Spinal cord (tissue), 10 donors: ENCODE results near the gene NCOA4. TPM values are rescaled to one million over a fixed set of nuclear protein-coding genes. Genes with fewer than 3 reads are reported as not detected.
"Not testable (repeated sequence)": the region's sequence is repeated elsewhere in the genome, so short reads cannot be mapped to it uniquely, and the experiment has no call there.

ENCODE experiments used
- DNase-seq, 6 donors: peaks; one replicate each; pipeline versions ENCODE4 v3.0.0 to v3.0.0-alpha.2; 2013 to 2015; ENCODE audit warnings: low spot score in 6 of 6, low read depth in 4 of 6
- H3K27ac ChIP-seq: one replicate; pipeline ENCODE4 v1.5.1; 2013; ENCODE audit warnings: low read depth, low read length, control low read depth
- H3K27me3 ChIP-seq: one replicate; pipeline ENCODE4 v1.6.1; 2013; ENCODE audit warnings: low read length; ENCODE audit not compliant: control insufficient read depth, insufficient read depth
- H3K36me3 ChIP-seq: one replicate; pipeline ENCODE4 v1.6.1; 2013; ENCODE audit warnings: low read length; ENCODE audit not compliant: control insufficient read depth, insufficient read depth
- H3K4me1 ChIP-seq: one replicate; pipeline ENCODE4 v1.6.1; 2013; ENCODE audit warnings: low read length; ENCODE audit not compliant: control insufficient read depth, insufficient read depth
- H3K4me3 ChIP-seq: one replicate; pipeline ENCODE4 v1.5.1; 2013; ENCODE audit warnings: low read depth, low read length, control low read depth
- H3K9me3 ChIP-seq: one replicate; pipeline ENCODE4 v1.6.1; 2013; ENCODE audit warnings: low read length; ENCODE audit not compliant: control insufficient read depth, insufficient read depth
- WGBS: methylation state at CpG from one replicate; pipeline ENCODE4 v1.1.5; 2013; ENCODE audit warnings: missing lambda C conversion rate; ENCODE audit not compliant: insufficient coverage; 5-methylcytosine and 5-hydroxymethylcytosine counted together
- polyA plus RNA-seq, 2 donors: library from polyadenylated mRNA; unstranded; fragments of 120-200 nt; gene quantifications; one replicate each; pipeline ENCODE4 v1.2.1, GENCODE V29; 2013; ENCODE audit not compliant: insufficient read length in 2 of 2
- total RNA-seq, 2 donors: library from RNA; depleted of rRNA in 1 of 2; stranded (reverse); fragments of 120-200 nt in 1 of 2; fragments of >200 nt in 1 of 2; gene quantifications; one replicate each; pipeline versions ENCODE4 v1.2.3 to v1.2.4, GENCODE V29; 2013 to 2014
- donor health status: healthy.

The NCOA4 gene
- total and polyA plus RNA-seq, 4 donors: 118 to 427 (median 178) TPM

- no peaks in the 10 kb centered on the region for H3K9me3 ChIP-seq
- no peaks in the 10 kb centered on the region for H3K27me3 ChIP-seq
- 100% methylated on average over 1 of the region's 5 CpGs for WGBS
- H3K4me1 ChIP-seq: peaks cover 2% of the 10 kb centered on the region
- DNase-seq: no peak
- no peak overlapping the region for H3K4me3 ChIP-seq
- no peak overlapping the region for H3K27ac ChIP-seq
- peaks cover 29% of the 10 kb centered on the region for H3K36me3 ChIP-seq
These were observed 15.6 kb downstream of the NCOA4 start for GRCh38 chr10:46014683-46015405.

- Histone ChIP-seq H3K4me1 (no peaks in the 10 kb centered on the region), H3K36me3 (peaks cover 31% of the 10 kb centered on the region), H3K9me3 (no peaks in the 10 kb centered on the region), H3K4me3 (no peak overlapping the region), H3K27ac (no peak overlapping the region), H3K27me3 (no peaks in the 10 kb centered on the region)
- no CpG with 5 or more reads among the region's 5 CpGs for WGBS
- DNase-seq: no peak
These were observed 16.2 kb downstream of the NCOA4 start for GRCh38 chr10:46014206-46014605.

GRCh38 chr10:46012746-46013145 lies 17.7 kb downstream of the NCOA4 start:
- Histone ChIP-seq H3K4me1 (no peaks in the 10 kb centered on the region), H3K27ac (no peak overlapping the region), H3K36me3 (peaks cover 40% of the 10 kb centered on the region), H3K27me3 (no peaks in the 10 kb centered on the region), H3K4me3 (no peak overlapping the region), H3K9me3 (no peaks in the 10 kb centered on the region)
- no peak for DNase-seq
- WGBS: 80% methylated on average over 2 of the region's 3 CpGs

- Histone ChIP-seq H3K27ac (no peak overlapping the region), H3K36me3 (peaks cover 50% of the 10 kb centered on the region), H3K27me3 (no peaks in the 10 kb centered on the region), H3K4me1 (no peaks in the 10 kb centered on the region), H3K9me3 (no peaks in the 10 kb centered on the region), H3K4me3 (no peak overlapping the region)
- WGBS: no CpG with 5 or more reads among the region's 3 CpGs
- no peak for DNase-seq
These were observed 24.2 kb downstream of the NCOA4 start for GRCh38 chr10:46006219-46006618.

GRCh38 chr10:46005383-46005782 lies 25.0 kb downstream of the NCOA4 start:
- H3K4me1 ChIP-seq: no peaks in the 10 kb centered on the region
- no CpG with 5 or more reads among the region's 4 CpGs for WGBS
- no peak for DNase-seq
- no peaks in the 10 kb centered on the region for H3K27me3 ChIP-seq
- H3K4me3 ChIP-seq: no peak overlapping the region
- H3K36me3 ChIP-seq: peaks cover 46% of the 10 kb centered on the region
- no peaks in the 10 kb centered on the region for H3K9me3 ChIP-seq
- H3K27ac ChIP-seq: no peak overlapping the region

GRCh38 chr10:46004963-46005362 lies 25.5 kb downstream of the NCOA4 start:
- Histone ChIP-seq H3K9me3 (no peaks in the 10 kb centered on the region), H3K4me1 (no peaks in the 10 kb centered on the region), H3K27ac (no peak overlapping the region), H3K36me3 (peaks cover 44% of the 10 kb centered on the region), H3K4me3 (no peak overlapping the region), H3K27me3 (no peaks in the 10 kb centered on the region)
- no peak for DNase-seq
- WGBS: no CpG with 5 or more reads among the region's 2 CpGs

GRCh38 chr10:46002916-46003693 lies 27.3 kb downstream of the NCOA4 start:
- no peaks in the 10 kb centered on the region for H3K4me1 ChIP-seq
- no peak overlapping the region for H3K27ac ChIP-seq
- peaks cover 36% of the 10 kb centered on the region for H3K36me3 ChIP-seq
- WGBS: 97% methylated on average over 6 of the region's 9 CpGs
- H3K4me3 ChIP-seq: no peak overlapping the region
- H3K27me3 ChIP-seq: no peaks in the 10 kb centered on the region
- no peak for DNase-seq
- H3K9me3 ChIP-seq: no peaks in the 10 kb centered on the region

GRCh38 chr10:46002189-46002687 lies 28.2 kb downstream of the NCOA4 start:
- not testable (repeated sequence) for H3K27ac ChIP-seq, H3K4me3 ChIP-seq, H3K4me1 ChIP-seq, H3K9me3 ChIP-seq, DNase-seq, H3K27me3 ChIP-seq
- peaks cover 32% of the 10 kb centered on the region for H3K36me3 ChIP-seq
- WGBS: 90% methylated on average over 5 of the region's 7 CpGs

- H3K27me3 ChIP-seq: no peaks in the 10 kb centered on the region
- H3K4me1 ChIP-seq: no peaks in the 10 kb centered on the region
- no peak overlapping the region for H3K27ac ChIP-seq
- WGBS: 86% methylated on average over 3 of the region's 5 CpGs
- no peak overlapping the region for H3K4me3 ChIP-seq
- H3K9me3 ChIP-seq: no peaks in the 10 kb centered on the region
- H3K36me3 ChIP-seq: peaks cover 32% of the 10 kb centered on the region
- no peak for DNase-seq
These were observed 29.2 kb downstream of the NCOA4 start for GRCh38 chr10:46001187-46001756.
